ENCODE data around the gene RAPSN.

Gene RAPSN

DNA sequence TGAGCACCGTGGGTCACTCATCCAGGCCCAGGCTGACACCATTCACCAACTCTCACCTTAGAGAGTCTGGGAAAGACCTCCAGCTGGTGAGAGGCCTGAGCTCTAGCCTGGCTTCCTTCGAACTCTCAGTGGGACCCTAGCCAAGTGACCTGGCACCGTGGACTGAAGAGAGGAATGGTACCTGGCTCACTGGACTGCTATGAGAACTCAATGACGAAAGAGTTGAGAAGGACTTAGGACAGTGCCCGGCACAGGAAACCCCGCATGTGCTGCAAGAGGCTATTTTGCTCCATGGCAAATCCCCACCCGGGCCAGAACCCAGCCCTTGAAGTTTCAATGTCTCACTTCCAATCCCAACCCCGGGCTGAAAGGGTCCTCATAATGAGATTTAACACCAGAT lies 605 bp upstream of the RAPSN start:
- TF ChIP-seq GATA3 (IDR thresholded peaks at IDR 0.05; ENCODE audit: low read depth, low read length): no peak
- TF ChIP-seq GATA2 (IDR thresholded peaks at IDR 0.05; ENCODE audit: low read depth, low read length): no peak

DNA sequence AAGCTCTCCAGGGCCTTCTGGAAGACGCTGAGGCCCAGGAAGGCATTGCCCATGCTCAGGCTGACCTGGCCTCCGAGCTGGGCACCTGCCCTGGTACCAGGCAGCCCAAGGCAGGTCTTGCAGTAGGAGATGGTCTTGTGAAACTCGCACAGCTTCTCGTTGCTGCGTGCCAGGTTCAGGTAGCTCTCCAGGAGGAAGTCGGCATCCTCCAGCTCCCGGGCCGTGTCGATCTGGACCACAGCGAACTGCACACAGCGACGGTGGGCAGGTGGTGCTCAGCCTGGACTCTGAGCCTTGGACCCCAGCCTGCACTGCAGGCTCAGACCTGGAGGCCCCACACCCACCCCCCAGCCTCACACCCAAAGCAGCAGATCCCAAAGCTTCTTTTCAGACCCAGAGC lies 1.0 kb downstream of the RAPSN start:
- no peak for TF ChIP-seq GATA2 (IDR thresholded peaks at IDR 0.05; ENCODE audit: low read depth, low read length)
- TF ChIP-seq GATA3 (IDR thresholded peaks at IDR 0.05; ENCODE audit: low read depth, low read length): no peak

GRCh38 chr11:47446833-47447232 lies 2.1 kb downstream of the RAPSN start:
- no peak for TF ChIP-seq GATA3 (IDR thresholded peaks at IDR 0.05; ENCODE audit: low read depth, low read length)
- TF ChIP-seq GATA2 (IDR thresholded peaks at IDR 0.05; ENCODE audit: low read depth, low read length): no peak

GRCh38 chr11:47445840-47446239 lies 3.1 kb downstream of the RAPSN start:
- TF ChIP-seq GATA2 (IDR thresholded peaks at IDR 0.05; ENCODE audit: low read depth, low read length): no peak
- no peak for TF ChIP-seq GATA3 (IDR thresholded peaks at IDR 0.05; ENCODE audit: low read depth, low read length)

DNA sequence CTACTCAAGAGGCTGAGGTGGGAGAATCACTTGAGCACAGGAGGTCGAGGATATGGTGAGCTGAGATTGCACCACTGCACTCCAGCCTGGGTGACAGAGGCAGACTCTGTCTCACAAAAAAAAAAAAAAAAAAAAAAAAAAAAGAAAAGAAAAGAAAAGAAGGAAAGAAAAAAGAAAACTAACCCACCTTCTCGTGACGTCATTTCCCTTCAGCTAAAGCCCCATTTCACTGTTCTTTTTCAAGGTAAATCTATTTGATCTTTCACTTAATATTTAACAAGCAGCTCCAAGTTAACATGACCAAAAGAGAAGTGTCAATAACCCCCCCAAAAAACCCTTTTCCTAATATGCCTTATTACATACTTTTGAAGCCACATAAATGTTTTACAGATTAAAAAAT lies 5.1 kb downstream of the RAPSN start:
- TF ChIP-seq GATA2 (IDR thresholded peaks at IDR 0.05; ENCODE audit: low read depth, low read length): no peak
- TF ChIP-seq GATA3 (IDR thresholded peaks at IDR 0.05; ENCODE audit: low read depth, low read length): no peak

- no peak for TF ChIP-seq GATA3 (IDR thresholded peaks at IDR 0.05; ENCODE audit: low read depth, low read length)
- no peak for TF ChIP-seq GATA2 (IDR thresholded peaks at IDR 0.05; ENCODE audit: low read depth, low read length)
Observed at GRCh38 chr11:47443028-47443700, 5.8 kb downstream of the RAPSN start.

DNA sequence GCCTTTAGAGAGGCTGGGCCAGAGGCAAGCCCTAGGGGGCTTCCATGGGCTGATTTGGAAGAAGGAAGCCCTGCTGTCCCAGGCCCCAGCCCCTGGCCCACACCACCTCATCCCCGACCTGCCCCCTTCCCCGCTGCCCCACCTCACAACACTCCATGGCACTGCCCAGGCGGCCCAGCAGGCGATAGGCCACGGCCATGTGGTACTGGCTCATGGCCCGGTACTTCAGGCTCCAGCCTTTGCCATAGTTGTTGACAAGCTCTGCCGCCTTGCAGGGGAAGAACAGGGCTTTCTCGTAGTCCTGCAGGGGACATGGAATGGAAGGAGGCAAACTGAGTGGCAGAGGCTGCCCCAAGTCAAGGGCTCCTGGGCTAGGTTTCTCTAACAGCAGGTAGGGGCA lies 6.4 kb downstream of the RAPSN start:
- no peak for TF ChIP-seq GATA2 (IDR thresholded peaks at IDR 0.05; ENCODE audit: low read depth, low read length)
- TF ChIP-seq GATA3 (IDR thresholded peaks at IDR 0.05; ENCODE audit: low read depth, low read length): no peak

DNA sequence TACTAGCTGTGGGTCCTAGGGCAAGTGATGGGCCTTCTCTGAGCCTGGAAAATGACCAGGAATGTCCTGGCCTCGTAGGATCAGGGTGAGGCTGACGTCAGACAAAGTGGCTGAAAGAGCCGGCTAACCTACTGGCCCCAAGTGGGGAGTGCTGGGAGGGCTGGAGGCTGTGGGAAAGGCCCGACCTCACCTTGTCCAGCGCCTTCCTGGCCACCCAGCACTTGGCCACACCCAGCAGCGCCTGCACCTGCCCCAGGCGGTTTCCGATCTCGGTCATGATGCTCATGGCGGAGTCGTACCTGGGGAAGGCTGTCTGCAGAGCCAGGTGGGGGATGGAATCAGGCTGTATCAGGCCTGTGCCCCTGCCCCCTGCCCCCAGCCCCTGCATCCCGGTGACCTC lies 7.5 kb downstream of the RAPSN start:
- TF ChIP-seq GATA2 (IDR thresholded peaks at IDR 0.05; ENCODE audit: low read depth, low read length) (no peak), GATA3 (IDR thresholded peaks at IDR 0.05; ENCODE audit: low read depth, low read length) (no peak)

DNA sequence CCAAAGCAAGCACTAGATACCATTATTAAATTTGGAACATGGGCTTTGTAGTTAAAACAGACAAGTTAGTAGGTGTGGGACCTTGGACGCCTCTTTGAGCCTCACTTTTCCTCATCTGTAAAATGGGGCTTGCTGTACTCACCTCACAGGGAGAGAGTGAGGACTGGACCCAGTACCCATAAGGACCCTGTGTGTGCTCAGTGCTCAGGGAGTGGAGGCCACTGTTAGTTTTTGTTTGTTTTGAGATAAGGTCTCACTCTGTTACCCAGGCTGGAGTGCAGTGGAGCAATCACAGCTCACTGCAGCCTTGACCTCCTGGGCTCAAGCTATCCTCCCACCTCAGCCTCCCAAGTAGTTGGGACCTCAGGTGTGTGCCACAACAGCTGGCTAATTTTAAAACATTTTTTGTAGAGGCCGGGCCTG lies 8.9 kb downstream of the RAPSN start:
- TF ChIP-seq GATA2 (IDR thresholded peaks at IDR 0.05; ENCODE audit: low read depth, low read length): no peak
- no peak for TF ChIP-seq GATA3 (IDR thresholded peaks at IDR 0.05; ENCODE audit: low read depth, low read length)

DNA sequence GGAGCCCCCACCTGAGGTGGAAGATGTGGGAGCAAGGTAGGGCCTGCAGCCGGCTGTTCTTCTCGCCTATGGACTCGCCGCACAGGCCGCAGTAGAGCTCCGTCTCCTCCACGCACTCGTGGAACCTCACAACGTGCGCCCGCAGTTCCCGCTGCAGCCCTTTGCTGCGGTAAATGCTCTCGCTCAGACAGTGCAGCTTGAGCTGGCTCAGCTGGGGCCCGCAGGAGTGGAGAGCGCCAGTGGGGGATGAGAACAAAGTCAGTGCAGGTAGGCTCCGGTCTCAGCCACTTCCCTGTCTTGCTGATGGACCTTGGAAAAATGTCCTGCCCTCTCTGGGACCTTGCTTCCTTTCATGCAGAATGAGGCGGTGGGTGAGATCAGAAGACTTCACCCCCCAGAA lies 10.2 kb downstream of the RAPSN start:
- TF ChIP-seq GATA3 (IDR thresholded peaks at IDR 0.05; ENCODE audit: low read depth, low read length): no peak
- no peak for TF ChIP-seq GATA2 (IDR thresholded peaks at IDR 0.05; ENCODE audit: low read depth, low read length)

- no peak for TF ChIP-seq GATA3 (IDR thresholded peaks at IDR 0.05; ENCODE audit: low read depth, low read length)
- no peak for TF ChIP-seq GATA2 (IDR thresholded peaks at IDR 0.05; ENCODE audit: low read depth, low read length)
Observed at GRCh38 chr11:47437746-47438418, 11.1 kb downstream of the RAPSN start.

- TF ChIP-seq GATA2 (IDR thresholded peaks at IDR 0.05; ENCODE audit: low read depth, low read length) (no peak), GATA3 (IDR thresholded peaks at IDR 0.05; ENCODE audit: low read depth, low read length) (no peak)
Observed at GRCh38 chr11:47437218-47437745, 11.7 kb downstream of the RAPSN start.

- no peak for TF ChIP-seq GATA2 (IDR thresholded peaks at IDR 0.05; ENCODE audit: low read depth, low read length)
- no peak for TF ChIP-seq GATA3 (IDR thresholded peaks at IDR 0.05; ENCODE audit: low read depth, low read length)
Observed at GRCh38 chr11:47436726-47437125, 12.2 kb downstream of the RAPSN start.

GRCh38 chr11:47435687-47436086 lies 13.2 kb downstream of the RAPSN start:
- TF ChIP-seq GATA3 (IDR thresholded peaks at IDR 0.05; ENCODE audit: low read depth, low read length): no peak
- no peak for TF ChIP-seq GATA2 (IDR thresholded peaks at IDR 0.05; ENCODE audit: low read depth, low read length)
